BLaER1 treated with 17β-estradiol and CSF1 and Interleukin-3, amounts not matched to agents 10 nM and 100 nM (cell line): ENCODE measurements around the gene NAT14.
"Not testable (repeated sequence)": the region's sequence is repeated elsewhere in the genome, so short reads cannot be mapped to it uniquely, and the experiment has no call there.

Source experiments
- H3K27ac ChIP-seq, 11 experiments: shearing (Covaris generic); formaldehyde crosslinking; 2 replicates each; pipeline ENCODE4 v1.8.1; 2022
- H3K27me3 ChIP-seq, 11 experiments: shearing (Covaris generic); formaldehyde crosslinking; 2 replicates each; pipeline ENCODE4 v1.8.1; 2022
- H3K36me3 ChIP-seq, 11 experiments: shearing (Covaris generic); formaldehyde crosslinking; 2 replicates each; pipeline ENCODE4 v1.8.1; 2022
- H3K4me1 ChIP-seq, 10 experiments: shearing (Covaris generic); formaldehyde crosslinking; 2 replicates each; pipeline ENCODE4 v1.8.1; 2022
- H3K4me2 ChIP-seq, 11 experiments: shearing (Covaris generic); formaldehyde crosslinking; 2 replicates each; pipeline ENCODE4 v1.8.1; 2022
- H3K4me3 ChIP-seq, 10 experiments: shearing (Covaris generic); formaldehyde crosslinking; 2 replicates each; pipeline ENCODE4 v1.8.1; 2022
- H3K9ac ChIP-seq, 11 experiments: shearing (Covaris generic); formaldehyde crosslinking; 2 replicates each; pipeline ENCODE4 v1.8.1; 2022
- H3K9me3 ChIP-seq, 11 experiments: shearing (Covaris generic); formaldehyde crosslinking; replicated peaks in 1 of 11; 2 replicates each; pipeline ENCODE4 v1.8.1; 2022
- H4K20me1 ChIP-seq, 11 experiments: shearing (Covaris generic); formaldehyde crosslinking; 2 replicates each; pipeline ENCODE4 v1.8.1; 2022
- Cebpa-rat ChIP-seq, 11 experiments: shearing (Covaris generic); IDR thresholded peaks; 2 replicates each; pipeline ENCODE4 v1.8.1; 2022

Gene NAT14

DNA sequence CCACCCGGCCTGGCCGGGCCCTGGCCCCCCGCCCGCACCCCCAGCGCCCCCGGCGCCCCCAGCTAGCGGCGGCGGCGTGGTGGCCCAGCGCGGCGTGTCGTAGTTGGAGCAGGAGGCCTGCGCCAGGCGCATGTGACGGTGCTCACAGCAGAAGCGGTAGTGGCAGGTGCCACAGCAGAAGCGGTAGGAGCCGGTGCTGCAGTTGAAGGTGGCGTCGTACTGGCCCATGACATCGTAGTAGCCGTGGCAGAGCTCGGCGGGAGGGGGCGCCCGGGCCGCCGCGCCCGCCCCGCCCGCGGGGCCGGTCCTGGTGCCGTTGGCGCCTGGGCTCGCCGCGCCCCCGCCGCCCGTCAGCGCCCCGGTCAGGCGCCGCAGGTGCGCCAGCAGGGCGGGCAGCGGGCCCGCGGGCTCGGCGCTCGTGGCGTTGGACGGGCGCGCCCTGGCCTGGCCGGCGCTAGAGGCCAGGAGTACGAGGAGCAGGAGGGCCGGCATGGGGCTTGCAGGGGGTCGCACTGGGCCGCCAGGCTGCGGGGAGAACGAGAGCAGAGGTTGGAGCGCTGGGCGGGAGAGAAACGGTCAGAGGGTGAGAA is 42.5 kb upstream of the NAT14 start:
- TF ChIP-seq Cebpa-rat (IDR thresholded peaks at IDR 0.05) = no peak
- Histone ChIP-seq H3K27me3 (peaks cover 94 to 100% (median 100%) of the 10 kb centered on the region in 11 experiments), H3K9ac (no peak overlapping the region), H4K20me1 (peaks cover 0 to 40% (median 5%) of the 10 kb centered on the region in 11 experiments; a peak in 11 of 22 replicates), H3K9me3 (peaks cover 0 to 12% (median 0%) of the 10 kb centered on the region in 11 experiments; a peak in 1 of 22 replicates), H3K36me3 (no peaks in the 10 kb centered on the region), H3K27ac (no peak overlapping the region), H3K4me1 (peaks cover 0 to 22% (median 17%) of the 10 kb centered on the region in 10 experiments; a peak in 16 of 20 replicates), H3K4me3 (no peak overlapping the region), H3K4me2 (no peak overlapping the region)

DNA sequence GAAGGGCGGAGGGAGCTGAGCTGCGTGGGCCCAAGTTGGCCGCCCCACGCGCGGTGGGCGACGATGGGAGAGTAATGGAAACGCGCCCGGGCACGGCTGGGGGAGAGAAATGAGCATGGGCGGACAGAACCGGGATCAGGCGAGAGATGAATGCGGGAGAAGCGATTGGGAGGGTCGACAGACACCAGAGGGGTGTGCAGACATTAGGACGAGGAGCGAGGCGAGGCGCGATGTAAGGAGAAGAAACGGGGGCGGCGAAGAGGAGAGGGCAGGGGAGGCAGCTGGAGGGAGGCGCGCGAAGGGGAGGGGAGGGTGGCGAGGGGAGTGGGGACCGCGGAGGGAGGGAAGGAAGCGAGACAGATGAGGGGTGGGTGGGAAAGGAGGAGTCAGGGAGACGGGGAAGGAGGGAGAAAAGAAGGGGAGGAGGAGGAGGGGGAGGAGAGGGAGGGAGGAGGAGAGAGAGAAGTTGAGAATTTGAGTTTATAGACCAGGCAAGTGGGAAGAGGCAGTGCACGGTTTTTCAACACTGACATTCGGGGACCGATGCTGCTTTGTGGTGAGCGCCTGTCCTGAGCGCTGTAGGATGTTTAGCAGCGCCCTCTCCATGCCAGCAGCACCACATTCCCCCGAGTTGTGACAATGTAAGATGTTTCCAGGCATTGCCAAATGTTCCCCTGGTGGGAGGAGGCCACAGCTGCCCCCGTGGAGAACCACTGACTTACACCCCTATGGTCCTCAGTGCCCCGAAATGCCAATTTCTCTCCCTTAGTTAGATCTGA is 41.8 kb upstream of the NAT14 start, which contains the start of gene SHISA7:
Gene SHISA7 (minus strand): TSS at position 256 of the 779 bp plus-strand sequence. CDS start 437 bp downstream, outside the sequence.
- Histone ChIP-seq H4K20me1 (peaks cover 0 to 45% (median 6%) of the 10 kb centered on the region in 11 experiments; a peak in 11 of 22 replicates), H3K9me3 (peaks cover 0 to 12% (median 0%) of the 10 kb centered on the region in 11 experiments; a peak in 1 of 22 replicates), H3K4me3 (no peak within 1 kb of the TSS), H3K4me1 (peaks cover 0 to 22% (median 17%) of the 10 kb centered on the region in 10 experiments; a peak in 16 of 20 replicates), H3K4me2 (peak within 1 kb of the TSS in 1 of 11 experiments; percentile 80; a peak in 1 of 22 replicates), H3K27me3 (peaks cover 97 to 100% (median 100%) of the 10 kb centered on the region in 11 experiments), H3K27ac (no peak within 1 kb of the TSS), H3K36me3 (no peaks in the 10 kb centered on the region), H3K9ac (no peak within 1 kb of the TSS)
- no peak for TF ChIP-seq Cebpa-rat (IDR thresholded peaks at IDR 0.05)

DNA sequence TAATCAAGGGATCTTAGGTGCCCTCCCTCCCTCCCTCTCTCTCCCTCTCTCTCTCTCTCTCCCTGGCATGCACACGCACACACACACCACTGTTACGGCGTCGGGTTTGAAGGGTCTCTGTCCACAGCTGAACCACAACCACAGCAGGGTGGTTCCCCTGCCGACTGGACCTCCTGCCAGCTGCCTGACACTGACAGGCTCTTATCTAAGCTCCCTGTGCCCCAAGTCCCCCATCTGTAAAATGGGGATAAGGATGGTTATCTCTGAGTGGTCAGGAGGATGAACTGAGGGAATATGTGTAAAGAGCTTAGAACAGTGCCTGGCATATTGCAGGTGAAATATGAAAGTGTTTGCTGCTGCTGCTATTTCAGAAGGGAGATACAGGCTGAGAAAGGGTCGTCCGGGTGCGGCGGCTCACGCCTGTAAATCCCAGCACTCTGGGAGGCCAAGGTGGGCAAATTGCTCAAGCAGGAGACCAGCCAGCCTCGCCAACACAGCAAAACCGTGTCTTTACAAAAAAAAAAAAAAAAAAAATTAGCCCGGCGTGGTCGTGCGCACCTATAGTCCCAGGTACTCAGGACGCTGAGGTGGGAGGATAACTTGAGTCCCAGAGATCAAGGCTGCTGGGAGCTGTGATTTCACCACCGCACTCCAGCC is 41.0 kb upstream of the NAT14 start:
- Histone ChIP-seq H3K27me3 (peaks cover 90 to 99% (median 99%) of the 10 kb centered on the region in 11 experiments), H4K20me1 (peaks cover 0 to 45% (median 6%) of the 10 kb centered on the region in 11 experiments; a peak in 11 of 22 replicates)
- no peak for TF ChIP-seq Cebpa-rat (IDR thresholded peaks at IDR 0.05)

GRCh38 chr19:55444646-55445045 is 40.3 kb upstream of the NAT14 start:
- peaks cover 0 to 6% (median 0%) of the 10 kb centered on the region in 11 experiments; a peak in 1 of 22 replicates for H3K9me3 ChIP-seq
- peaks cover 90 to 99% (median 99%) of the 10 kb centered on the region in 11 experiments for H3K27me3 ChIP-seq
- H3K4me2 ChIP-seq = no peak overlapping the region
- peaks cover 0 to 39% (median 5%) of the 10 kb centered on the region in 11 experiments; a peak in 12 of 22 replicates for H4K20me1 ChIP-seq
- no peak overlapping the region for H3K27ac ChIP-seq
- TF ChIP-seq Cebpa-rat (IDR thresholded peaks at IDR 0.05) = no peak
- no peak overlapping the region for H3K9ac ChIP-seq
- H3K4me3 ChIP-seq = no peak overlapping the region
- H3K4me1 ChIP-seq = peaks cover 0 to 22% (median 17%) of the 10 kb centered on the region in 10 experiments; a peak in 16 of 20 replicates
- H3K36me3 ChIP-seq = no peaks in the 10 kb centered on the region

More for the DNA sequence above, 41.0 kb upstream of the NAT14 start:
- no peak overlapping the region for H3K9ac ChIP-seq
- peaks cover 0 to 22% (median 17%) of the 10 kb centered on the region in 10 experiments; a peak in 16 of 20 replicates for H3K4me1 ChIP-seq
- no peaks in the 10 kb centered on the region for H3K36me3 ChIP-seq
- peaks cover 0 to 8% (median 0%) of the 10 kb centered on the region in 11 experiments; a peak in 2 of 22 replicates for H3K9me3 ChIP-seq
- no peak overlapping the region for H3K4me2 ChIP-seq
- H3K27ac ChIP-seq = no peak overlapping the region
- H3K4me3 ChIP-seq = no peak overlapping the region

- Histone ChIP-seq H3K9me3 (no peaks in the 10 kb centered on the region; a peak in 1 of 22 replicates), H3K4me1 (peaks cover 0 to 10% (median 10%) of the 10 kb centered on the region in 10 experiments; a peak in 16 of 20 replicates), H3K9ac (no peak overlapping the region), H3K4me2 (no peak overlapping the region), H3K36me3 (no peaks in the 10 kb centered on the region), H3K27ac (no peak overlapping the region), H4K20me1 (peaks cover 0 to 33% (median 5%) of the 10 kb centered on the region in 11 experiments; a peak in 11 of 22 replicates), H3K4me3 (no peak overlapping the region), H3K27me3 (peaks cover 88 to 99% (median 98%) of the 10 kb centered on the region in 11 experiments)
- TF ChIP-seq Cebpa-rat (IDR thresholded peaks at IDR 0.05) = no peak
These were observed 38.9 kb upstream of the NAT14 start for GRCh38 chr19:55446060-55446459.

DNA sequence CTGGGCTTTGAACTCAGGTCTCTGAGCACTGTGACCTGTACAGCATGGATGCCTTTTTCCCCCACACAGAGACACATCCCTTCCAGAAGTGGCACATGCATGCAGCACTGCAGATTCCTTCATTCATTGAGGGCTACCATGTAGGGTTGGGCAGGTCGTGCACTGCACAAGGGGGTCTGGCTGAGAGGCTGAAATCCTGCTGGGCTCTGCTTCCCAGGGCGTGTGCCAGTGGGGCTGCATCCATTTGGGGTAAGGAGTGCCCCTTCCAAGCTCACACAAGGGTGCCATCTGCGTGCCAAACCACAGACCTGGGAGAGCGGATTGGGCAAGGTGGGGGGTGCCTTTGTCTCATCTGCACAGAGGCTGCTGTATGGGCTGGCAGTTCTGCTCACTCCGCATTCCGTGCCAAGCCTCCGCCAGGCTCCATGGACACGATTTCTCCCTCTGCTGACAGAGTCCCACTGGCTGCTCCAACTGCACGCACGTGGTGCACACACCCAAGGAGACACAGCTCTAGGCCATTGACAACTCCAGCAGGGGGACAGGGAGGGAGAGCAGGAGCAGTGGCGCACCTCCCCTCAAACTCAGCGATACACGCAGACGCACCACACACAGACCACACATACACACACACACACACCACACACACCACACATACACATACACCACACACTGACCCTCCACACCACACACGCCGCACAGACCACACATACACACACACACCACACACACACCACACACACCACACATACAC is 37.4 kb upstream of the NAT14 start:
- H3K9me3 ChIP-seq = peaks cover 0 to under 1% (median 0%) of the 10 kb centered on the region in 11 experiments; a peak in 2 of 22 replicates
- no peak overlapping the region for H3K4me3 ChIP-seq
- peaks cover 88 to 99% (median 98%) of the 10 kb centered on the region in 11 experiments for H3K27me3 ChIP-seq
- H4K20me1 ChIP-seq = peaks cover 0 to 34% (median 12%) of the 10 kb centered on the region in 11 experiments; a peak in 19 of 22 replicates
- H3K9ac ChIP-seq = no peak overlapping the region
- no peak overlapping the region for H3K27ac ChIP-seq
- H3K36me3 ChIP-seq = no peaks in the 10 kb centered on the region
- no peak overlapping the region for H3K4me2 ChIP-seq
- TF ChIP-seq Cebpa-rat (IDR thresholded peaks at IDR 0.05) = no peak
- H3K4me1 ChIP-seq = peaks cover 7 to 17% (median 12%) of the 10 kb centered on the region in 10 experiments; a peak in 19 of 20 replicates

DNA sequence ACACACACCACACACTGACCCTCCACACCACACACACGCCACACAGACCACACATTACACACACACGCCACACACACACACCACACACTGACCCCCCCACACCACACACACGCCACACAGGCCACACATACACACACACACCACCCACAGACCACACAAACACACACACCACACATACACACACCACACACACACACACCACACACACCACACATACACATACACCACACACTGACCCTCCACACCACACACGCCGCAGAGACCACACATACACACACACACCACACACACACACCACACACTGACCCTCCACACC is 36.9 kb upstream of the NAT14 start:
- not testable (repeated sequence) for H3K9me3 ChIP-seq, H3K4me2 ChIP-seq, H3K9ac ChIP-seq, H3K36me3 ChIP-seq, H3K27ac ChIP-seq, H3K4me3 ChIP-seq
- Histone ChIP-seq H3K4me1 (peaks cover 8 to 19% (median 13%) of the 10 kb centered on the region in 10 experiments; a peak in 19 of 20 replicates), H3K27me3 (peaks cover 88 to 99% (median 98%) of the 10 kb centered on the region in 11 experiments), H4K20me1 (peaks cover 0 to 37% (median 14%) of the 10 kb centered on the region in 11 experiments; a peak in 19 of 22 replicates)

DNA sequence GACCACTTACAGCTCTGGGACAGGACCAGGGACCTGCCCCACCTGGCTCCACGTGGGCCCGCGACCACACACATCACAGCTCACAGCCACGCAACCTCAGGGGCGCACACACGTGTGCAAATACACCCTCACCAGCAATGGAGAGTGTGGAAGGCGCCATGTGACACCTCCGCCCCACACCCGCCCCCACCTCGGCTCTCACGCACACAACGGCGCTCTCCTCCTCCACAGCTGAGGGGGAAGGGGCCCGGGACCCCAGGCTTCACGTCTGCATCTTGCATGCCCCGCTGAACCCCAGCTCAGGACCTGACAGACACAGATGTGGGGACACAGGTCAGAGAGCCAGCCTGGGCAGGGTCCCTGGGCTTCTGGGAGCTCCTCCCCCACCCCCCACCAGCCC is 35.5 kb upstream of the NAT14 start:
- Histone ChIP-seq H3K27ac (no peak overlapping the region), H3K4me1 (peaks cover 8 to 19% (median 13%) of the 10 kb centered on the region in 10 experiments; a peak in 19 of 20 replicates), H4K20me1 (peaks cover 0 to 49% (median 27%) of the 10 kb centered on the region in 11 experiments; a peak in 20 of 22 replicates), H3K4me2 (no peak overlapping the region), H3K4me3 (no peak overlapping the region), H3K9me3 (peaks cover 0 to 9% (median 0%) of the 10 kb centered on the region in 11 experiments; a peak in 6 of 22 replicates), H3K9ac (no peak overlapping the region), H3K27me3 (peaks cover 76 to 99% (median 92%) of the 10 kb centered on the region in 11 experiments), H3K36me3 (peaks cover 5 to 11% (median 9%) of the 10 kb centered on the region in 11 experiments; a peak in 15 of 22 replicates)
- TF ChIP-seq Cebpa-rat (IDR thresholded peaks at IDR 0.05) = no peak
